Stimulated activated CD4-positive, alpha-beta T cell treated with anti-CD3 and anti-CD28 coated beads, Interleukin-15, amount 100 ng/mL, for 48 hours (primary cell): ENCODE results near the gene ATP6V0C.

Experiments
- DNase-seq, 2 donors: peaks; one replicate each; pipeline ENCODE4 v3.0.0-alpha.2; 2020; ENCODE audit warnings: low read depth in 2 of 2

Gene ATP6V0C

DNA sequence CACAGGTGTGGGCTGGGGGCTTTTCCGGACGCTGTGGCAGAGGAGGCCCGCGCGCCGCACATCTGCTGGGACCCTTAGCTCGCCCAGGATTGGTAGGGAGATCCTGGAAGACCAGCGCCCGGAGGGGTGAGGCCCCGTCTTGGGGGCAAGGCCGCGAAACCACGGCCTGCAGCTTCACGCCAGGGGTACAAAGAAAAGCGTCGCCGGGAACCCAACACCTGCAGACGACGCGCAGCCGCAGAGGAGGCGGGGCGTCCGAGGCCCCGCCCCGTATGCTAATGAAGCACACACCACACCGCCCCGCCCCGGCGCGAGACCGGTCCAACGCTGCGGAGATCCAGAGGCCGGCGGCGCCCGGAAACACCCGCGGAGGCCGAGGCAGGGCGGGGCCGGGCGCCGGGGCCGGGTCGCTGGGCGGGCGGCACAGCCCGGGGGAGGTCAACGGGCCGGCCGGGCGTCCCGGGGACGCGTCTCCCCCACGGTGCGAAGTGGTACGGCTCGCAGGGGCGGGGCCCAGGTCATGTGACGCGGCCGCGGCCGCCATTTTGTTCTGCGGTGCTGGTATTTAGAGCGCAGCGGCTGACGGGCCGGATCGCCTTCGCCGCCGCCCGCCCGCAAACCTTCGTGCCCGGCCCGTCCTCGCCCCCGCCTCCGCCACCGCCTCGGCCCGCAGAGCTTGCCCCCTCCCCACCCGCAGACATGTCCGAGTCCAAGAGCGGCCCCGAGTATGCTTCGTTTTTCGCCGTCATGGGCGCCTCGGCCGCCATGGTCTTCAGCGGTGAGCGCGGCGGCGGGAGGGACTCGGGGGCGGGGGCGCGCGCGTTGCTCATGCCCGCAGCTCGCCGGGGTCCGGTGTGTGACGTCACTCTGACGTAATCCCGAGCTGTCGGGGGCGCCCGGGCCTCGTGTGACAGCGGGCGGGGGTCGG, at the start of gene ATP6V0C:
TSS of gene ATP6V0C (plus strand) at position 548 of the 928 bp plus-strand sequence. CDS start at position 700, 152 bp downstream.
- peak; percentile 80 to 85 for DNase-seq

DNA sequence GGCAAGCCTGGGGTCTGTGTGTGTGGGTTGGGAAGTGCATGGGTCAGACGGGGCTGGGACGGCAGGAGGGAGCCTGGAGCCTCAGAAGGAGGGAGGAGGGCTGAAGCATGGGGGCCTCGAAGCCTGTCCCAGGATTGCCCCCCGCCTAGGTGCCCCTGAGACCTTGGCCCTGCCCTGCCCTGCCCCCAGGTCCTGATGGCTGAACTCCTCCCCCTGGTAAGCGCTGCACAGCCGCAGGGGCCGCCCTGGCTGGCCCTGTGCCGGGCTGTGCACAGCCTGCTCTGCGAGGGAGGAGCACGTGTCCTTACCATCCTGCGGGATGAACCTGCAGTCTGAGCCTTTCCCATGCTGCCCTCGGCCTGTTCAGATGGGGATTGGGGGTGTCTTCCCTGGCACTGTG, 49.4 kb upstream of the ATP6V0C start:
- no peak for DNase-seq

- no peak for DNase-seq
Measured at GRCh38 chr16:2465653-2466415, 47.9 kb upstream of the ATP6V0C start.

GRCh38 chr16:2466667-2467527, 46.9 kb upstream of the ATP6V0C start:
- no peak for DNase-seq

GRCh38 chr16:2467528-2468232, 46.1 kb upstream of the ATP6V0C start:
- DNase-seq: no peak

- DNase-seq: no peak
Measured at GRCh38 chr16:2468233-2468724, 45.5 kb upstream of the ATP6V0C start.

GRCh38 chr16:2468725-2469398, 44.9 kb upstream of the ATP6V0C start:
- no peak for DNase-seq

DNA sequence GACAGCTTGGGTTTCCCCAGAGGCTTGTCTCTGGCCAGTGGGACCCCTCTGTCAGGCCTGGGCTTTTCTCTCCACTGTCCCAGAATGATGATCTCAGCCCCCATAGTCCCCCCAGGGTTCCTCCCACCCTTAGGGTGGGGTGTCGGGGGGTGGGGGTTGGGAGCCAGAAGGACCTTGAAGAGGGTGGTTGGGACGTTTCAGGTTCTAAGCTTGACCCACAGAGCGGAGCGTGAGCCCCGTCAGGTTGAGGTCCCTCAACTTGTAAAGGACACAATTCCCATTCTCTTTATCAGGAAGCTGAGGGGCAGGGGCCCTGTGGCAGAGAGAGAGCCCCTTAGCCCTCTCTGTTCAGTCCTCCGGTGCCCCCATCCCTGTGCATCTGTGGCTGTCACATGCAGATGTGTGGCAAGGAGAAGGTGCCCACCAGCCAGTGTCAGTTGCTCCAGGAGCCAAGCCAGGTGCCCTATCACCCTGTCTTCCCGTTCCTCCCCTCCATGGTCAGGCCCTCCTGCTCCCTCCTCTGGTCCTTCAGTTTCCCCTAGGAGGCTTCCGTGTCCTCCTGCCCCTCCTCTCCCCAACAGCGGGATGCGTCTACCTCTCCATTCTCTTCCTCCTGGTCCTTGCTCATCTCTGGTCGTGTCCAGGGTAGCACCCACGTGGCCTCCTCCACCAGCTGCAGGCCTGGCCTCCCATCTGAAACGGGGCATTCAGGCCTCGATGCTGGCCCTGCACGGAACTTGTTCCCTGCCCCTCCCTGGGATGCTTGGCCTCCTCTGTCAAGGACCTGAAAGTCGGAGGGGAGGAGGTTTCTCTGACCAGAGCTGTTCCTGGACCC, 44.1 kb upstream of the ATP6V0C start:
- DNase-seq: no peak

DNA sequence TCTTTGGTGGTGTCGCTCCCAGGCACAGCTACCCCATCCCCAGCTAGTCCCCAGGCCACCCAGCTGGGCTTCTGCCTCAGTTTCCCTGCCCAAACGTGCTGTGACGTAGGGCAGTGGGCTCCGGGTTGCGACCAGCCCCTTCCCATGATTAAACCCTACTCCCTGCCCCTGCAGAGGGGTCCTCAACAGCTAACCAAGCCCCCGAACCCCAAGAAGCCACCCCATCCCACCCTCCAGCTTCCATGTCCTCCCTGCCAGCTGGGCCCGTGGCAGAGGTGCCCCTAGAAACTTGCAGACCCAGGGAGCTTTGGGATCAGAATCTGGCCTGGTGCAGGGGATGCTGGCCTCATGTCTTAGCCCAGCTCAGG, 43.5 kb upstream of the ATP6V0C start:
- no peak for DNase-seq

DNA sequence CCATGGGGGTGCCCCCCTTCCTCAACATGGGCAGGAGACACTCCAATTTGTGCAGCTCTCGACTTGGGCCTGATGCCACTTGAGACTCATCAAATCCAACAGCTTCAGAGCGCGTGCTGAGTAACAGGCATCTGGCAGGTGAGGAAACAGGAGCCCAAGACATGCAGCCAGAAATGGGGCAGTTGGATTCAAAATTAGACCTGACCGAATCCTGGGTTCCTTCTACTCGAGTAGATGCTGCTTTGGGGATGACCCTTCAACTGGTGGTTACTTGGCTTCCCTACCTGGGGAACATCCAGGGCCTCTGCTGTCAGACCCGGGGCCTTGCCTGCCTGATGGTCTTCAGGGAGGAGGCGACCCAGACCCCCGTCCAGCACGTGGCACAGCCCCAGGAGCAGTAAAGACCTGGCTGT, 43.1 kb upstream of the ATP6V0C start:
- DNase-seq: no peak

GRCh38 chr16:2471016-2471652, 42.6 kb upstream of the ATP6V0C start, which contains the start of gene NTN3:
TSS of gene NTN3 (plus strand) at chr16:2471297. CDS start at chr16:2471702, 405 bp downstream.
- no peak for DNase-seq

DNA sequence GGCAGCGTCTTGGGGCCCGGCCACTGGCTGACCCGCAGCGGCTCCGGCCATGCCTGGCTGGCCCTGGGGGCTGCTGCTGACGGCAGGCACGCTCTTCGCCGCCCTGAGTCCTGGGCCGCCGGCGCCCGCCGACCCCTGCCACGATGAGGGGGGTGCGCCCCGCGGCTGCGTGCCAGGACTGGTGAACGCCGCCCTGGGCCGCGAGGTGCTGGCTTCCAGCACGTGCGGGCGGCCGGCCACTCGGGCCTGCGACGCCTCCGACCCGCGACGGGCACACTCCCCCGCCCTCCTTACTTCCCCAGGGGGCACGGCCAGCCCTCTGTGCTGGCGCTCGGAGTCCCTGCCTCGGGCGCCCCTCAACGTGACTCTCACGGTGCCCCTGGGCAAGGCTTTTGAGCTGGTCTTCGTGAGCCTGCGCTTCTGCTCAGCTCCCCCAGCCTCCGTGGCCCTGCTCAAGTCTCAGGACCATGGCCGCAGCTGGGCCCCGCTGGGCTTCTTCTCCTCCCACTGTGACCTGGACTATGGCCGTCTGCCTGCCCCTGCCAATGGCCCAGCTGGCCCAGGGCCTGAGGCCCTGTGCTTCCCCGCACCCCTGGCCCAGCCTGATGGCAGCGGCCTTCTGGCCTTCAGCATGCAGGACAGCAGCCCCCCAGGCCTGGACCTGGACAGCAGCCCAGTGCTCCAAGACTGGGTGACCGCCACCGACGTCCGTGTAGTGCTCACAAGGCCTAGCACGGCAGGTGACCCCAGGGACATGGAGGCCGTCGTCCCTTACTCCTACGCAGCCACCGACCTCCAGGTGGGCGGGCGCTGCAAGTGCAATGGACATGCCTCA, 41.9 kb upstream of the ATP6V0C start:
- no peak for DNase-seq

- no peak for DNase-seq
Measured at GRCh38 chr16:2472488-2472864, 41.3 kb upstream of the ATP6V0C start.

- DNase-seq: no peak
Measured at GRCh38 chr16:2472885-2473445, 40.8 kb upstream of the ATP6V0C start.

DNA sequence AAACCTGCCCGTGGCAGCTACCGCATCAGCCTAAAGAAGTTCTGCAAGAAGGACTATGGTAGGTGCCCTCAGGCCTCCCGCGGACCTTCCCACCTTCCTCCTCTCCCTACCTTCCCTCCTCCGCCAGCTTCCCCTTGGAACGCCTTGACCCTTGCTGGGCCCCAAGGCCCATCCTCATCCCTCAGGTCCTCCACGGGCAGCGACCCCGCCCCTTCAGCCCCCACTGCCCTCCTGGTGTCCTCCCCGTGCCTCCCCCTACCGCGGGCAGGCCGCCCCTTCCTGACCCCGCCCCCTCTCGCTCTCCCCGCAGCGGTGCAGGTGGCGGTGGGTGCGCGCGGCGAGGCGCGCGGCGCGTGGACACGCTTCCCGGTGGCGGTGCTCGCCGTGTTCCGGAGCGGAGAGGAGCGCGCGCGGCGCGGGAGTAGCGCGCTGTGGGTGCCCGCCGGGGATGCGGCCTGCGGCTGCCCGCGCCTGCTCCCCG, 40.3 kb upstream of the ATP6V0C start:
- DNase-seq: no peak

DNA sequence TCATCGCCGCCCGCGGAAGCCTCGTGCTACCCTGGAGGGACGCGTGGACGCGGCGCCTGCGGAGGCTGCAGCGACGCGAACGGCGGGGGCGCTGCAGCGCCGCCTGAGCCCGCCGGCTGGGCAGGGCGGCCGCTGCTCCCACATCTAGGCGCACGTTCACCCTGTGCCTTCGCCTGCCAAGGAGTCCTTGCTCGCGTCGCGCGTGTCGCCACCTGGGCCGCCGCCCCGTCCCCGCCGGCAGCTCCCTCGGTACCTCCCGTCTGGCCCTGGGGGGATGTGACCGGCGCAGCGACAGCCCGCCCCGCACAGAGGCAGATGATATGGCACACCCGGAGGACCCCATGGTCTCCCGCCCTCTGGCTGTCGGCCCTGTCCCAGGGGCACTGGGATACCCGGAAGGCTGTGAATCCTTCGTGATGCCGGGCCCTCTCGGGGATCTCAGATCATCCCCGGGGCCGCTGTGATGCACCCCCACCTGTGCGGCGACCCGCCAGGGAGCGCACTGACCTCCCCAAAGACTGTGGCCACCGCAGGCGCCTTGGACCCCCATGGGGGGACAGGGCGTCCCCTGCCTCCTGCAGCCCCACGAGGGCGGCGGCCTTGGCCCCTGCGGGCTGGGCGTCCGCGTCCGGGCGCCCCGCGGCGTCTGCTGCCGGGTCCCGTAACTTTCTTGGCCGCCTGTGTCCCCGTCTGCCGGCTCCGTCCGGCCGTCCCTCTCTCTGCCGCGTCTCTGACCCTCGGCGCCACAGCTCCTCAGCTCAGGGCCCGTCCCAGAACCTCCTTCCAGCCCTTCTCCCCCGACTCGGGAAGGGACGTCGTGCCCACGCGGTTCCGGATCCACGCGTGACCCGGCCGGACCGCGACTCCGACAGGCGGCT, 39.5 kb upstream of the ATP6V0C start:
- no peak for DNase-seq
